ENCODE measurements around the gene MTHFR.

Gene MTHFR

GRCh38 chr1:11805422-11806306, at the start of gene MTHFR, which contains the start of gene CLCN6:
Gene MTHFR, minus strand, starts transcription at chr1:11805964. Its CDS starts 2,848 bp downstream, at chr1:11803116.
Gene CLCN6, plus strand, starts transcription at chr1:11806191. Its CDS starts 72 bp downstream, at chr1:11806263.
- DNase-seq (ENCODE audit: low spot score) (peak; percentile 98), FAIRE-seq (peak; percentile 93)

- DNase-seq (ENCODE audit: low spot score) (no peak), FAIRE-seq (no peak)
Measured at GRCh38 chr1:11855430-11855829, 49.7 kb upstream of the MTHFR start.

- DNase-seq (ENCODE audit: low spot score) (no peak), FAIRE-seq (no peak)
Measured at GRCh38 chr1:11854519-11854918, 48.8 kb upstream of the MTHFR start.

GRCh38 chr1:11851180-11851579, 45.4 kb upstream of the MTHFR start:
- no peak for FAIRE-seq
- no peak for DNase-seq (ENCODE audit: low spot score)

- DNase-seq (ENCODE audit: low spot score) (no peak), FAIRE-seq (no peak)
Measured at GRCh38 chr1:11850156-11850555, 44.4 kb upstream of the MTHFR start.

- FAIRE-seq, result no peak
Measured at GRCh38 chr1:11848373-11848700, 42.6 kb upstream of the MTHFR start.

GRCh38 chr1:11847667-11848372, 42.1 kb upstream of the MTHFR start, which contains the start of gene NPPA:
Gene NPPA, minus strand, starts transcription at chr1:11847783. Its CDS starts 99 bp downstream, at chr1:11847684.
- DNase-seq (ENCODE audit: low spot score) (no peak), FAIRE-seq (no peak)

More at GRCh38 chr1:11848373-11848700, 42.6 kb upstream of the MTHFR start:
- no peak for DNase-seq (ENCODE audit: low spot score)

GRCh38 chr1:11845641-11846335, 40.0 kb upstream of the MTHFR start:
- FAIRE-seq, result no peak
- no peak for DNase-seq (ENCODE audit: low spot score)

GRCh38 chr1:11842154-11843041, 36.6 kb upstream of the MTHFR start:
- FAIRE-seq (no peak), DNase-seq (ENCODE audit: low spot score) (no peak)

GRCh38 chr1:11841245-11842153, 35.7 kb upstream of the MTHFR start:
- DNase-seq (ENCODE audit: low spot score) (no peak), FAIRE-seq (no peak)

GRCh38 chr1:11839727-11840705, 34.3 kb upstream of the MTHFR start:
- FAIRE-seq, result no peak
- DNase-seq (ENCODE audit: low spot score), result no peak

- peak; percentile 66 for FAIRE-seq
Measured at GRCh38 chr1:11838349-11839272, 32.8 kb upstream of the MTHFR start.

GRCh38 chr1:11837767-11838348, 32.1 kb upstream of the MTHFR start:
- no peak for FAIRE-seq
- no peak for DNase-seq (ENCODE audit: low spot score)

More at GRCh38 chr1:11838349-11839272, 32.8 kb upstream of the MTHFR start:
- peak; percentile 88 for DNase-seq (ENCODE audit: low spot score)

- DNase-seq (ENCODE audit: low spot score), result no peak
Measured at GRCh38 chr1:11836955-11837766, 31.4 kb upstream of the MTHFR start.

GRCh38 chr1:11835441-11836225, 29.9 kb upstream of the MTHFR start:
- no peak for FAIRE-seq
- DNase-seq (ENCODE audit: low spot score), result no peak

More at GRCh38 chr1:11836955-11837766, 31.4 kb upstream of the MTHFR start:
- FAIRE-seq, result no peak
